Measurements from ENCODE around the gene IER5L. TPM values are rescaled to one million over a fixed set of nuclear protein-coding genes. Genes with fewer than 3 reads are reported as not detected.
"Not testable (repeated sequence)": the region's sequence is repeated elsewhere in the genome, so short reads cannot be mapped to it uniquely, and the experiment has no call there.

The IER5L gene
- total RNA-seq, 2 donors from 2014 or later = 6.8 to 8.1 TPM

GRCh38 chr9:129198319-129199043, 20.4 kb upstream of the IER5L start:
- DNase-seq = peak; percentile 76
- Mint-ChIP-seq H3K4me3 (no peak overlapping the region), H3K4me1 (peaks cover 8% of the 10 kb centered on the region), H3K36me3 (ENCODE audit: low read depth) (no peaks in the 10 kb centered on the region), H3K9me3 (peaks cover 1% of the 10 kb centered on the region), H3K27me3 (ENCODE audit: insufficient read depth) (peaks cover 37% of the 10 kb centered on the region), H3K27ac (peak overlapping the region; percentile 23)
- H3K4me3 ChIP-seq (ENCODE audit: low read length) = no peak overlapping the region
- peak; percentile 39 for TF ChIP-seq CTCF (conservative IDR thresholded peaks at IDR 0.05)
- H3K9ac ChIP-seq (ENCODE audit: extremely low read depth, low read length, poor library complexity, severe bottlenecking) = no peak overlapping the region
- H3K27me3 ChIP-seq (ENCODE audit: control insufficient read depth, insufficient read depth, low read length, poor library complexity, severe bottlenecking) = no peaks in the 10 kb centered on the region
- no peaks in the 10 kb centered on the region for H3K36me3 ChIP-seq (ENCODE audit: control insufficient read depth, insufficient read depth, low read length)
- H3K4me1 ChIP-seq (ENCODE audit: control insufficient read depth, insufficient read depth, low read length) = no peaks in the 10 kb centered on the region
- peak overlapping the region; percentile 75 for H3K27ac ChIP-seq (ENCODE audit: low read depth, low read length)
- no peaks in the 10 kb centered on the region for H3K9me3 ChIP-seq (ENCODE audit: control insufficient read depth, low read length)
- WGBS, 2 experiments (ENCODE audit: insufficient coverage in 1 of 2, insufficient read length in 1 of 2) = 44 to 61% methylated on average over 24 to 30 of the region's 30 CpGs

DNA sequence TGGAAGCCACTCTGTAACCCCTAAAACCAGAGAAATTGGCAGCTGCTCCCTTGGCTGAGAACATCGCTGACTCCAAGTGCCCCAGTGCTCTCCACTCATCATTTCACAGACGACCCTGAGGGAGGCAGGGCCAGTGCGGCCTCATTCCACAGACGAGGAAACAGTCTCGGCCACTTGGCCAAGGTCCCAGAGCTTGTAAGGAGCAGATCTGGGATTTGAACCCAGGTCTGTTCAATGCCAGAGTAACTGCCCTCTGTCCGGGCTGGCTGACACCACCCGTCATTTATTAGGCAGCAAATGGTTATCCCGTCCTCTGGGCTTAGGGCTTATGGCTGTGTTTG, 19.9 kb upstream of the IER5L start:
- no peak overlapping the region for H3K27ac Mint-ChIP-seq
- no peak for TF ChIP-seq CTCF (conservative IDR thresholded peaks at IDR 0.05)
- no peaks in the 10 kb centered on the region for H3K36me3 Mint-ChIP-seq (ENCODE audit: low read depth)
- peaks cover 41% of the 10 kb centered on the region for H3K27me3 Mint-ChIP-seq (ENCODE audit: insufficient read depth)
- Histone ChIP-seq H3K4me3 (ENCODE audit: low read length) (no peak overlapping the region), H3K27me3 (ENCODE audit: control insufficient read depth, insufficient read depth, low read length, poor library complexity, severe bottlenecking) (no peaks in the 10 kb centered on the region), H3K9me3 (ENCODE audit: control insufficient read depth, low read length) (no peaks in the 10 kb centered on the region), H3K9ac (ENCODE audit: extremely low read depth, low read length, poor library complexity, severe bottlenecking) (no peak overlapping the region), H3K36me3 (ENCODE audit: control insufficient read depth, insufficient read depth, low read length) (no peaks in the 10 kb centered on the region), H3K27ac (ENCODE audit: low read depth, low read length) (no peak overlapping the region), H3K4me1 (ENCODE audit: control insufficient read depth, insufficient read depth, low read length) (no peaks in the 10 kb centered on the region)
- no peak for DNase-seq
- H3K9me3 Mint-ChIP-seq = peaks cover 1% of the 10 kb centered on the region
- WGBS, 2 experiments (ENCODE audit: insufficient coverage in 1 of 2, insufficient read length in 1 of 2) = 43 to 76% methylated on average over 5 to 8 of the region's 8 CpGs
- H3K4me3 Mint-ChIP-seq = no peak overlapping the region
- peaks cover 13% of the 10 kb centered on the region for H3K4me1 Mint-ChIP-seq

DNA sequence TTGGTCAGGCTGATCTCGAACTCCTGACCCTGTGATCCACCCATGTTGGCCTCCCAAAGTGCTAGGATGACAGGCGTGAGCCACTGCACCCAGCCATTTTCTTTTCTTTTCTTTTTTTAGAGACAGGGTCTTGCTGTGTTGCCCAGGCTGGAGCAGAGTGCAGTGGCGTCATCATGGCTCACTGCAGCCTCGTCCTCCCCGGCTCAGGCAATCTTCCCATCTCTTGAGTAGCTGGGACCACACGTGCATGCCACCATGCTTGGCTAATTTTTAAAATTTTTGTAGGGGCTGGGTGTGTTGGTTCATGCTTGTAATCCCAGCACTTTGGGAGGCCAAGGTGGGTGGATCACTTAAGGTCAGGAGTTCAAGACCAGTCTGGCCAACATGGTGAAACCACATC, 19.0 kb upstream of the IER5L start:
- H3K36me3 ChIP-seq (ENCODE audit: control insufficient read depth, insufficient read depth, low read length); DNase-seq; H3K27ac Mint-ChIP-seq; H3K9me3 Mint-ChIP-seq; H3K4me3 ChIP-seq (ENCODE audit: low read length); H3K36me3 Mint-ChIP-seq (ENCODE audit: low read depth); H3K9ac ChIP-seq (ENCODE audit: extremely low read depth, low read length, poor library complexity, severe bottlenecking); H3K4me3 Mint-ChIP-seq; H3K27ac ChIP-seq (ENCODE audit: low read depth, low read length); H3K27me3 ChIP-seq (ENCODE audit: control insufficient read depth, insufficient read depth, low read length, poor library complexity, severe bottlenecking); H3K9me3 ChIP-seq (ENCODE audit: control insufficient read depth, low read length); H3K4me1 ChIP-seq (ENCODE audit: control insufficient read depth, insufficient read depth, low read length): not testable (repeated sequence)
- H3K4me1 Mint-ChIP-seq = peaks cover 13% of the 10 kb centered on the region
- WGBS, 2 experiments (ENCODE audit: insufficient coverage in 1 of 2, insufficient read length in 1 of 2) = 87 to 91% methylated on average over 5 to 6 of the region's 6 CpGs
- peaks cover 50% of the 10 kb centered on the region for H3K27me3 Mint-ChIP-seq (ENCODE audit: insufficient read depth)

DNA sequence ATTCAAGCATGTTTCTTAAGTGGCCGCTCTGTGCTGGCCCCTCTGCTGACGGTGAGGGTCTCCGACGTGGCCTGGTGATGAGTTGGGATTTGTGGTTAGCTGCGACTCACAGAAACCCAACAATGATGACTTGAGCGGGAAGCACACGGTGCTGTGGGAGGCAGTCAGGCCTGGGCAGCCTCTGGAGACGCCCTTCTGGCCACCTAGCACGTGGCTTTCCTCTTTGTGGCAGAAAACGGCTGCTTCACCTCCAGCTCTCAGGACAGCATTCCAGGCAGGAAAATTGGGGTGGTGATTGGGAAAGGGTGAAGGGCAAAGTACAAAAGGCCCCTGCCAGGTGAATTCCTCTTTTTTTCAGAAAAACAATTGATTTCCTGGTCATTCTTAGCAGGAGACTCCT, 17.5 kb upstream of the IER5L start:
- Mint-ChIP-seq H3K27me3 (ENCODE audit: insufficient read depth) (peaks cover 55% of the 10 kb centered on the region), H3K36me3 (ENCODE audit: low read depth) (peaks cover 2% of the 10 kb centered on the region), H3K9me3 (peaks cover 7% of the 10 kb centered on the region), H3K4me1 (peaks cover 13% of the 10 kb centered on the region), H3K27ac (no peak overlapping the region), H3K4me3 (no peak overlapping the region)
- no peak for DNase-seq
- TF ChIP-seq CTCF (conservative IDR thresholded peaks at IDR 0.05) = no peak
- Histone ChIP-seq H3K36me3 (ENCODE audit: control insufficient read depth, insufficient read depth, low read length) (no peaks in the 10 kb centered on the region), H3K4me1 (ENCODE audit: control insufficient read depth, insufficient read depth, low read length) (no peaks in the 10 kb centered on the region), H3K9me3 (ENCODE audit: control insufficient read depth, low read length) (no peaks in the 10 kb centered on the region), H3K4me3 (ENCODE audit: low read length) (no peak overlapping the region), H3K9ac (ENCODE audit: extremely low read depth, low read length, poor library complexity, severe bottlenecking) (no peak overlapping the region), H3K27me3 (ENCODE audit: control insufficient read depth, insufficient read depth, low read length, poor library complexity, severe bottlenecking) (no peaks in the 10 kb centered on the region), H3K27ac (ENCODE audit: low read depth, low read length) (no peak overlapping the region)
- 87 to 91% methylated on average over 7 to 10 of the region's 10 CpGs for WGBS, 2 experiments (ENCODE audit: insufficient coverage in 1 of 2, insufficient read length in 1 of 2)

Measured in endodermal cell (in vitro differentiated cells).